HG02981 (cell line): Measurements from ENCODE around the gene MRPL10.
"Not testable (repeated sequence)": the region's sequence is repeated elsewhere in the genome, so short reads cannot be mapped to it uniquely, and the experiment has no call there.

Source experiments
- ATAC-seq: cut with Tn5 transposase; IDR thresholded peaks from one replicate; pipeline ENCODE4 v1.9.1; 2021; ENCODE audit warnings: mild to moderate bottlenecking, moderate library complexity; ENCODE audit not compliant: unreplicated experiment

The MRPL10 gene

DNA sequence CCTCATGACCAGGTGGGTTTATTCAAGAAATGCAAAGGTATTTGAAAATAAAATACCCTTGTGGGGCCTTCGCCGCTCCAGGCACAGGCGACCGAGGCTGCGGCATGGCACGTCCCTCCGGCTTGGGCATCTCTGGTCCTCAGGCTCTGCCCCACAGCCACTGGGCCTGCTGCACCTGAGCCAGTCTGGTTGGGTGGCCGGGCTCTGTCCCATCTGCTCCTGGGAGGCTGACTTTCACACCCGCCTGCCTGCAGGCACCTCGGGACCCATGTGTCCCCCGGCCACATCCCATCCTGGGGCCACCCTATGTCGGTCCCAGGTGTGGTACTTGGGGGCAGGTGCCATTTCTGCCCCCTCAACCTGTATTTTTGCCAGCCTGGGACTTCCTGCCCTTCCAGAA is 30.7 kb downstream of the MRPL10 start:
- no peak for ATAC-seq

DNA sequence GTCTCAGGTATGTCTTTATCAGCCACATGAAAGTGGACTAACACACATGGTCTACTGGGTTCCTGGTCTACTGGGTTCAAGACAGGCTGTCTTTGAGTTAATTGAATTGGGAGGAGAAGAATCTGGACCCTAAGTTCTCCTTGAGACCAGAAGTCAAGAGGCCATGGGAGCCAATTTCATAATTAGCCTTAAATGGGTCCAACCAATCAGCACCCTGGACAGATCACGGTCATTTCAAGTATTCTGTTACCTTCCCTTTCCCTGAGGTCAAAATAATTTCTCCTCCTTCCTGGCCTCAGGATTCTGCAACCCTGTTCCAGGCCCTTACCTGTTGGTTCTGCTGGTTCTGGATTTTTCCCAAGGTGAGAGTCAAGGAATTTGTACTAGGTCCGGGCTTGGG is 33.5 kb downstream of the MRPL10 start:
- ATAC-seq, result no peak

DNA sequence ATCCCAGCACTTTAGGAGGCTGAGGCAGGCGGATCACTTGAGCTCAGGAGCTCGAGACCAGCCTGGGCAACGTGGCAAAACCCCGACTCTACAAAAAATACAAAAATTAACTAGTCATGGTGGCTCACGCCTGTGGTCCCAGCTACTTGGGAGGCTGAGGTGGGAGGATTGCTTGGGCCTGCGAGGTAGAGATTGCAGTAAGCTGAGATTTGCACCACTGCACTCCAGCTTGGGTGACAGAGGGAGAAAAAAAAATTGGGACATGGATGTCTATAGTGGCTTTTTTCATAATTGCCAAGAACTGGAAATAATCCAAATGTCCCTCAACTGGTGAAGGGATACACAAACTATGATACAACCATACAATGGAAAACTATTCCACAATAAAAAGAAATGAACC is 38.4 kb downstream of the MRPL10 start:
- no peak for ATAC-seq

DNA sequence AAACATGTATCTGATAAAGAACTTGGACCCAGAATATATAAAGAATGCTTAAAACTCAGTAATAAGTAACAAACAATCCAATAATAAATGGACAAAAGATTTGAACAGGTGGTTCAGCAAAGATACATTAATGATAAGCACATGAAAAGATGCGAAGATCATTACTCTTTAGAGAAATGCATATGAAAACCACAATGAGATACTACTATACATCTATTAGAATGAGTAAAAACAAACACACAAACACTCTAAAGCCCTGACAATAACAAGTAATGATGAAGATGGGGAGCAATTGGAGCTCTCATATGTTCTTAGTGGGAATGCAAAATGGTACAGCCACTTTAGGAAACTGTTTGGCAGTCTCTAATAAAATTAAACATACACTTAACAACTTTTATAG is 38.9 kb downstream of the MRPL10 start:
- no peak for ATAC-seq

DNA sequence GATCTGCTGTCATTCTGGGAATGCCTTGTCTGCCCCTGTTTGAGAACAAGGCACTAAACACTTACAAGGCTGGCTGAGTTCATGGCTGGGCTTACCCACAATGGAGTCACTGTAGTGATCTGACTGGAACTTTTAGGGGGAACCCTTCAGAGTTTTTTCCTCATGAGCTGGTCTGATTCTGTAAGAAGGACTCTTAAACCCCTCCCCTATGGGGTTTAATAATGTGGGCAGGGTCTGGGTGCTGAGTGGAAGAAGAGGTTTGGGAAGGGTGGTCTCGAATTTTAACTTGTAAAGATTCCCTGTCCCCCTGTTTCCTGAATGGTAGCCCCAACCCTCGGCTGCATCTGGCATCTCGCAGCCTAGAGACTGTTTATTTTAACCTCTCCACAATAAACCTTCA is 40.3 kb downstream of the MRPL10 start:
- no peak for ATAC-seq

DNA sequence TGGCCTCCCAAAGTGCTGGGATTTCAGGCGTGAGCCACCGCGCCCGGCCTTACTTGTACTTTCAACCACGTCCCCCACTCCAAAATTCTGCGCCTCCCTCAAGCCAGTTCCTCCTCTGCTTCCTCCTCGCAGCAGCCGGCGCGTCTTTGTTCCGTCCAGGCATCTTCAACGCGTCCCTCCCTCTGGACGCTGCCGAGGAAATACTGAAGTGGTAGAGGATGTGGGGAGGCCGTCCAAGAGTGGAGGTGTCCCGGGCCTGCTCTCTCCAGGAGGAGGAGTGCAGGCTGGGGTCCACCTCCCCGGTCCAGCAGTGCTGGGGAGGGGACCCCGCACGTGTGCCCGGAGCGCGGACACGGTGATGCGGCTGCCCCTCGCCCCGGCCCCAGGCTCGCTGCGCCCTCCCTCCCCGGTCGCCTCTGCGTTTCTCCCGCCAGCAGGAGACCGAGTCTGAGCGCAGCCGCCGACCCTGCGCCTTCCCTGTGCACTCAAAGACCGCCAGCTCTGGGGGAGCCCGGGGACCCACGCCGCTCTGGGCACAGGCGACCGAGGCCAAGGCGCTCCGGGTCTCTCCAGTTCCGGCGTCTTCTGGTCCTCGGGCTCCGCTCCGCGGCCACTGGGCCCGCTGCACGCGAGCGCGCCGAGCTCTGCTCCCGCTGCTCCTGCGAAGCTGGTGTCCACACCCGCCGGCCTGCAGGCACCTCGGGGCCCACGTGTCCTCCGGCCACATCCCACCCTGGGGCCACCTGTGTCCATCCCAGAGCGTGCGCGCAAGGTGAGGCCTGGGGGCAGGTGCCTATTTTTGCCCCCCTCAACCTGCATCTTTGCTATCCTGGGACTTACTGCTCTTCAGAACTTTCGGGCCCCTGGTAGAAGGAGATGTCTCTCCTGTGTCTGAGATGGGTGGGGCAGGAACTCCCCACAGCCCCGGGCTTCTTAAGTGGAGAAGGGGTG is 41.5 kb downstream of the MRPL10 start:
- no peak for ATAC-seq

DNA sequence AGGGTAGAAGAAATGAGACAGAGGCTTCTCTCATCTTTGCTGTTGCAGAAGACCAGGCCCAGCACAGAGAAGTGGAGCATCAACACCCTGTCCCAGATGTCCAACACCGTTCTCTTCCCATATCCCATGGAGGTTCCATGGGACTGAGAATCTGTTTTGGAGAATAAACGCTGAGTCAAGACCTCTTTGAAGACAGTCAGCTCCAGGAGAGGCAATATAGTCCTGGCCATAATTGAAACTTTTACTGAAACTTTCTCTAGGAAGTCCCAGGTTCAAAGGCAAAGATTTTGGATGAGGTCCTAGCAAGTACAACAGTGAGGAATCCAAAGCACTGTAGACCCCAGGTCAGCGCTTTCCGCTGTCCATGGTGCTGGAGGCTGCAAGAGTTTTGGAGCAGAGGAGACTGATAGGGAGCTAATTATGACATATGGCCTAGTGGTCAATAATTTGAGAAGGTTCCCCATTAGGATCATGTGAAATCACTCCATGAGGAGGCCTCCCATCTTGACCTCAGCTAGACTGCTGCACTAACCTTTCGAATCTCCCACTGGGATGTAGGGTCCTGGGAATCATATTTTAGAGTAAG is 45.7 kb downstream of the MRPL10 start:
- ATAC-seq, result no peak

DNA sequence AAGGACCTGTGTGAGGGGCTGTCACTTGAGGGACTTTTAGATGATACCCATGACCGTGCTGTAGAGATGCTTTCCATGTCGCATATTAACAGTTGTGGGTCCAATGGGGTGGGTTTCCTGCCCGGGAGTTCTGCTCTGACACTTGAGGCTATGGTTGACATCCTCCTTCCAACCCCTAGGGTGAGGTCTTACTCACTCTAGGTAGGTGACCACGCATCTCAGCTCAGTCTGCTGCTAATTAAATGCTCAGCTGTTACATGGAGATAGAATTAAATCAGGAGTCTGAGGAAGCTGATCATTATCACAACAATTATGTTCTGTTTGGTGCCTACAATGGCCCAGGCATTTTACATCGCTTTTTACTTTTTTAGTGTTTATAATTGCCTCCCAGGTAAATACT is 49.9 kb downstream of the MRPL10 start:
- ATAC-seq, result no peak

DNA sequence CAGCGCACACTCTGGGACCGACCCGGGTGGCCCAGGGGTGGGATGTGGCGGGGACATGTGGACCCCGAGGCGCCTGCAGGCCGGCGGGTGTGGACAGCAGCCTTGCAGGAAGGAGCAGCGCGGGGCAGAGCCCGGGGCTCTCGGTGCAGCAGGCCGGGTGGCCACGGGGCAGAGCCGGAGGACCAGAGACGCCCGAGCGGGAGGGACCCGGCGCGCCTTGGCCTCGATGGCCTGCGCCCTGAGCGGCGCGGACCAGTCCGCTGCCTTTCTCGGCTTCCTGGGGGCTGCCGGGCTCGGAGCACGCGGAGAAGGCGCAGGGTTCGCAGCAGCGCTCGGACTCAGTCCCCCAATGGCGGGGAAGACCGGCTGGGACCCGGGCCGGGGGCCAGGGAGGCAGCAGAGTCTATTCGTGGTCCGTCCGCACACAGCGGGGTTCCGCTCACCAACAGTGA is 53.1 kb downstream of the MRPL10 start:
- ATAC-seq, result no peak

DNA sequence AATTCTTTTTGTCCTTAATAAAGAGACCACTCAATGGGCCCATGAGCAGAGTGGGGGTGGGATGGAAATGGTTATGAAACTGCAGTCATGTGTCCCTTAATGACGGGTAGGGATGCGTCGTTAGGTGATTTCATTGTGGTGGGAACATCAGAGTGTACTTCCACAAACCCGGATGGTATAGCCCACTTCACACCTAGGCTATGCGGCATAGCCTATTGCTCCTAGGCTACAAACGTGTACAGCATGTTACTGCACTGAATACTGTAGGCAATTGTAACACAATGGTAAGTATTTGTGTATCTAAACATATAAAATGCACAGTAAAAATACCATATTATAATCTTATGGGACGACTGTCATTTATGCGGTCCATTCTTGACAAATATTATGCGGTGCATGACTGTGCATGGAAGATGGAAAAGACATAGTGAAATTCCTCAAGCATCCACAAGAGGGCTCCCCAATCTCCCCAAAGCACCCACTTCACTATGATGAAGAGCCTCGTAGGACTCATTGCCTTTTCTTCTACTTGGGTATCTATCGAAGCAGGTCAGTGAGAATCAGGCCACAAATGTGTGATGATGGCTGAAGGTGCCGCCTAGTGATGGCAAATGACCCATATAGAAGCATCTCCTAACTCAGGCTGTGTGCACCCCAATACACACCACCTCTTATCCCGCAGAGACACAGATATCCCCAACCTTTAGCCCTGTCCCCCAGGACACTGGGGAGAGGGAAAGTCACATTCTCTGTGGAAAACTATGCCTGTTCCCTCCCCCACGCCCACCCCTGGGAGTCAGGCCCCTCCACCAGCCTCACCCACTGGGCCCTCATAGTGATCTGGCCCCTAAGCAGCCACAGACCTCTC is 54.8 kb downstream of the MRPL10 start:
- no peak for ATAC-seq

DNA sequence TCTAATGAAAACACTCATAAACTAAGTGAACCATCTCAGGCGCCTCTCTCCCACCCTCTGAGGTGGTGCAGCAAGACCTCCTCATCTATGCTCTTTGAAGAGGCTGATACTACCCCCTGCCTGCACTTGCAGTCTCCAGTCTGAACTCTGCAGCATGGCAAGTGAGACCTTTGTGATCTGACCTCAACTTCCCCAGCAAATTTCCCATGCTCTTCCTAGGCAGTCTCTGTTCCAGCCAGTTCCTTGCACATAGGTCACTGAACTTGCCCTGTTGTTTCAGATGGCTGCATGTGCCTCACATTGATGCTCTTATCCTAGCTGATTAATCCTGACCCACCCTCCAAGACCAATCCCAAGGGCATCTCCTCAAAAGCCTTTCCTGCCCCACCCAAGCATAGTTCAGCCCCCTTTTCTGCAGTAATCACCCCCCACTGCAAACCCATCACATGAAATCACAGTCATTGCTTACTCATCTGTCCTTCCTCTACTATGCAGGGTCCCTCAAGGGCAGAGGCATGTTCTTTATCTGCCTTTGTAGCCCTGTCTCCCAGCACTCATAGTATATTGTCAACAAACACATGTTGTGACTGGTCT is 56.3 kb downstream of the MRPL10 start:
- ATAC-seq, result no peak

DNA sequence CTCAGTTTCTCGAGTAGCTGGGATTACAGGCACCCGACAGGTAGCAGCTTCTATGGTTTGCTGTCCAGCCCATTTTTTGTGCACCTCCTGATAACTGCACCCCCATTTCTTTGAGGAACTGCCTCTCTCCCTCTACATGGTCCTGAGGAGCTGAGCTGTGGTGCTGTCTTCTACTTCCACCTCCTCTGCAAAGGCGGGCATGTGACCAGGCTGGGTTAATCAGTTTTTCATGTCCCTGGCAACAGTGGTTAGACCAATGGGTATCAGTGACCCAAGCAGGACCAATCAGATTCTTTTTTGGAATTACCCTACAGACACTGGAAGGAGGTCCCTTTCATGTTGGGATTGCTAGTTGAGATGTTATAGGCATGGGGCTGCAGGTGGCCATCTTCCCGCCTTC is 57.0 kb downstream of the MRPL10 start:
- no peak for ATAC-seq

DNA sequence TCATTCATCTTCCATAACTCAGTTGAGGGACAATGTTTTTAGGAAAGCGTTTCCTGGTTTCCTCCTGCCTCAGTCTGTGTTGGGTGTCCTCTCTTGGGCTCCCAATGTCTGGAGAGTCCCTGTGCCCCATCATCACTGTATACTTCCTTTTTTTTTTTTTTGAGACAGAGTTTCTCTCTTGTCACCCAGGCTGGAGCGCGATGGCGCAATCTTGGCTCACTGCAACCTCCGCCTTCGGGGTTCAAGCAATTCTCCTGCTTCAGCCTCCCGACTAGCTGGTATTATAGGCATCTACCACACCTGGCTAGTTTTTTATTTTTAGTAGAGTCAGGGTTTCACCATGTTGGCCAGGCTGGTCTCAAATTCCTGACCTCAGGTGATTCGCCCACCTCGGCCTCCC is 57.7 kb downstream of the MRPL10 start:
- ATAC-seq, result not testable (repeated sequence)
